OCI-LY7 (cell line): ENCODE data around the gene IPCEF1. TPM values are rescaled to one million over a fixed set of nuclear protein-coding genes. Genes with fewer than 3 reads are reported as not detected.

Experiments used
- BruUV-seq: library from RNA; stranded (reverse); fragments of 400-500 nt; replicated peaks from 2 replicates; lab custom pipeline; 2021; lab: Mats Ljungman, UMichigan
- CTCF ChIA-PET: fragments of 300-600 bp; sonication (Branson Sonifier 250); formaldehyde crosslinking; loops from one replicate; lab custom pipeline; 2022; ENCODE audit warnings: antibody characterized with exemption; ENCODE audit not compliant: unreplicated experiment; lab: Charles Lee
- POLR2A ChIA-PET: fragments of 300-600 bp; sonication (Branson Sonifier 250); formaldehyde crosslinking; loops from one replicate; lab custom pipeline; 2022; ENCODE audit warnings: antibody characterized with exemption; lab: Charles Lee
- DNase-seq: peaks from one replicate; pipeline ENCODE4 v3.0.0-alpha.2; 2015; ENCODE audit warnings: low spot score
- H2AFZ ChIP-seq: fragments of 200-600 bp; sonication (generic), shearing (Covaris generic); 2 replicates; pipeline ENCODE4 v1.6.1; 2014; ENCODE audit warnings: mild to moderate bottlenecking, antibody characterized with exemption, low read length, moderate library complexity
- H3K27ac ChIP-seq: fragments of 200-600 bp; sonication (generic); 2 replicates; pipeline ENCODE4 v1.5.1; 2014; ENCODE audit warnings: mixed run types, low read depth, mild to moderate bottlenecking, moderate library complexity, low read length, inconsistent platforms; ENCODE audit not compliant: poor library complexity, severe bottlenecking
- H3K36me3 ChIP-seq: fragments of 200-600 bp; sonication (generic); 2 replicates; pipeline ENCODE4 v1.6.1; 2014; ENCODE audit warnings: mild to moderate bottlenecking, antibody characterized with exemption, low read length, moderate library complexity, mixed read lengths; ENCODE audit not compliant: insufficient read depth
- H3K4me1 ChIP-seq: fragments of 200-600 bp; sonication (generic); 2 replicates; pipeline ENCODE4 v1.5.1; 2014; ENCODE audit warnings: mild to moderate bottlenecking, low read length; ENCODE audit not compliant: insufficient read depth, poor library complexity, severe bottlenecking
- H3K4me2 ChIP-seq: fragments of 200-600 bp; sonication (generic); 2 replicates; pipeline ENCODE4 v1.6.1; 2014; ENCODE audit warnings: mild to moderate bottlenecking, low read length
- H3K4me3 ChIP-seq: fragments of 200-600 bp; sonication (generic); 2 replicates; pipeline ENCODE4 v1.5.1; 2014; ENCODE audit warnings: mild to moderate bottlenecking, low read depth, low read length; ENCODE audit not compliant: poor library complexity, severe bottlenecking
- H3K79me2 ChIP-seq: fragments of 200-600 bp; sonication (generic); 2 replicates; pipeline ENCODE4 v1.6.1; 2016; ENCODE audit warnings: low read depth, mild to moderate bottlenecking, low read length, moderate library complexity, mixed read lengths; ENCODE audit not compliant: insufficient read depth
- H3K9me2 ChIP-seq: fragments of 200-600 bp; sonication (generic); 2 replicates; pipeline ENCODE4 v1.6.1; 2016; ENCODE audit warnings: mild to moderate bottlenecking, low read length, mixed read lengths; ENCODE audit not compliant: insufficient read depth
- H3K9me3 ChIP-seq: fragments of 200-600 bp; sonication (generic); 2 replicates; pipeline ENCODE4 v1.6.1; 2014; ENCODE audit warnings: mild to moderate bottlenecking, mixed run types, low read length, mixed read lengths
- H4K20me1 ChIP-seq: fragments of 200-600 bp; sonication (generic); 2 replicates; pipeline ENCODE4 v1.6.1; 2014; ENCODE audit warnings: mild to moderate bottlenecking, antibody characterized with exemption, low read length, moderate library complexity, mixed read lengths; ENCODE audit not compliant: insufficient read depth
- EZH2phosphoT487 ChIP-seq: fragments of 200-600 bp; sonication (generic); IDR thresholded peaks from 2 replicates; pipeline ENCODE4 v1.6.1; 2018; ENCODE audit warnings: low read depth, borderline replicate concordance, mild to moderate bottlenecking, mixed run types, antibody characterized with exemption, low read length, moderate library complexity, mixed read lengths
- intact Hi-C: fragments of 100-400 bp; cut with micrococcal nuclease; formaldehyde crosslinking; loops from one replicate; pipeline ENCODE4 v1.10.0; 2022; ENCODE audit not compliant: unreplicated experiment
- total RNA-seq, 2 experiments: library from RNA; depleted of rRNA in 1 of 2; stranded (reverse); fragments of >200 nt in 1 of 2; shearing (Covaris generic) in 1 of 2; gene quantifications; 2 replicates each; pipeline ENCODE4 v1.2.3, GENCODE V29; 2014 to 2022
- TF ChIP-seq, protein P1 (sequence below): fragments of 200-600 bp; sonication (generic); conservative IDR thresholded peaks from 2 replicates; pipeline ENCODE4 v1.5.1; 2014; ENCODE audit warnings: mild to moderate bottlenecking, antibody characterized with exemption, low read length, moderate library complexity, mixed read lengths

Gene IPCEF1
- total RNA-seq, 2 experiments from 2014 or later: not detected

DNA sequence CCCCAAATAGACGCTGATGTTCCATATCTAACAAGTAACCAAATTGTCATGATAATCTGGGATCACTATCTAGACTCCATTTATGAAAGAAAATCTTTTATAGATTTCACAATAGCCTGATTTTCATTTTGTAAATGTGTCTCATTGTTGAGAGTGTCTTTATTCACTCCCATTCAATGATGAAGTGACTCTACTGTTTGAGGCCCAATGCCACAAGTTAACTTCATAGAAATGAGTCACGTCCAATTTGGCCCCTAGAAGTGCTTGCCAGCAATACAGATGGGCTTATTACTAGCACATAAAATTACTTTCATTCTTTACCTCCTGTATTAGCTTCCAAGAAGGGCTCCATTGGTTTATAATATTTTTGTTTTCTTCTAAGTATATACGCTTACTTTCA, 6.3 kb downstream of the IPCEF1 start:
- no peaks in the 10 kb centered on the region for H3K9me2 ChIP-seq
- no peaks in the 10 kb centered on the region for H3K9me3 ChIP-seq
- CTCF ChIA-PET: no interaction called here
- H2AFZ ChIP-seq: no peak overlapping the region
- H4K20me1 ChIP-seq: no peaks in the 10 kb centered on the region
- TF ChIP-seq, protein P1, sequence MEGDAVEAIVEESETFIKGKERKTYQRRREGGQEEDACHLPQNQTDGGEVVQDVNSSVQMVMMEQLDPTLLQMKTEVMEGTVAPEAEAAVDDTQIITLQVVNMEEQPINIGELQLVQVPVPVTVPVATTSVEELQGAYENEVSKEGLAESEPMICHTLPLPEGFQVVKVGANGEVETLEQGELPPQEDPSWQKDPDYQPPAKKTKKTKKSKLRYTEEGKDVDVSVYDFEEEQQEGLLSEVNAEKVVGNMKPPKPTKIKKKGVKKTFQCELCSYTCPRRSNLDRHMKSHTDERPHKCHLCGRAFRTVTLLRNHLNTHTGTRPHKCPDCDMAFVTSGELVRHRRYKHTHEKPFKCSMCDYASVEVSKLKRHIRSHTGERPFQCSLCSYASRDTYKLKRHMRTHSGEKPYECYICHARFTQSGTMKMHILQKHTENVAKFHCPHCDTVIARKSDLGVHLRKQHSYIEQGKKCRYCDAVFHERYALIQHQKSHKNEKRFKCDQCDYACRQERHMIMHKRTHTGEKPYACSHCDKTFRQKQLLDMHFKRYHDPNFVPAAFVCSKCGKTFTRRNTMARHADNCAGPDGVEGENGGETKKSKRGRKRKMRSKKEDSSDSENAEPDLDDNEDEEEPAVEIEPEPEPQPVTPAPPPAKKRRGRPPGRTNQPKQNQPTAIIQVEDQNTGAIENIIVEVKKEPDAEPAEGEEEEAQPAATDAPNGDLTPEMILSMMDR: no peak
- no peak for TF ChIP-seq EZH2phosphoT487
- H3K36me3 ChIP-seq: no peaks in the 10 kb centered on the region
- no peak for DNase-seq
- no peaks in the 10 kb centered on the region for H3K79me2 ChIP-seq
- intact Hi-C loops: no loop called here
- H3K4me2 ChIP-seq: no peak overlapping the region
- POLR2A ChIA-PET: no interaction called here
- no peaks in the 10 kb centered on the region for H3K4me1 ChIP-seq
- no TSS peak for BruUV-seq
- no peak overlapping the region for H3K4me3 ChIP-seq
- H3K27ac ChIP-seq: no peak overlapping the region

- intact Hi-C loops: no loop called here
- Histone ChIP-seq H2AFZ (no peak overlapping the region), H3K79me2 (no peaks in the 10 kb centered on the region), H3K4me1 (no peaks in the 10 kb centered on the region), H3K9me2 (no peaks in the 10 kb centered on the region), H3K9me3 (no peaks in the 10 kb centered on the region), H3K4me3 (no peak overlapping the region), H3K36me3 (no peaks in the 10 kb centered on the region), H3K4me2 (no peak overlapping the region), H4K20me1 (no peaks in the 10 kb centered on the region), H3K27ac (no peak overlapping the region)
- no peak for DNase-seq
- BruUV-seq: no TSS peak
- TF ChIP-seq, protein P1: no peak
- no peak for TF ChIP-seq EZH2phosphoT487
- POLR2A ChIA-PET: no interaction called here
- CTCF ChIA-PET: no interaction called here
These were observed 8.6 kb downstream of the IPCEF1 start for GRCh38 chr6:154347981-154348380.

DNA sequence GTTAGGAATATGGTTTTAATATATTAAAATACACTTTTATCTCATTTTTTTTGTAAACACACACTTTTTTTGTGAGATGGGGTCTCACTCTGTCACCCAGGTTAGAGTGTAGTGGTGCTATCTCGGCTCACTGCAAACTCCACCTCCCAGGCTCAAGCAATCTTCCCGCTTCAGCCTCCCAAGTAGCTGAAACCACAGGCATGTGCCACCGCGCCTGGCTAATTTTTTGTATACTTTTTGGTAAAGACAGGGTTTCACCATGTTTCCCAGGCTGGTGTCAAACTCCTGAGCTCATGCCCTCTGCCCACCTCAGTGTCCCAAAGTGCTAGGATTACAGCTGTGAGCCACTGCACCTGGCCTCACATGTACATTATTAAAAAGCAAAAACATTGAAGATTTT, 10.8 kb downstream of the IPCEF1 start:
- TF ChIP-seq, protein P1: no peak
- TF ChIP-seq EZH2phosphoT487: no peak
- Histone ChIP-seq H3K4me1 (no peaks in the 10 kb centered on the region), H3K9me3 (no peaks in the 10 kb centered on the region), H3K27ac (no peak overlapping the region), H4K20me1 (no peaks in the 10 kb centered on the region), H3K4me3 (no peak overlapping the region), H3K9me2 (no peaks in the 10 kb centered on the region), H2AFZ (no peak overlapping the region), H3K4me2 (no peak overlapping the region), H3K79me2 (no peaks in the 10 kb centered on the region), H3K36me3 (no peaks in the 10 kb centered on the region)
- no peak for DNase-seq
- ChIA-PET POLR2A (interaction anchor here (0.8 kb wide), 1 partner anchor 16 kb away, joined by 4 read pairs; no protein-coding TSS in a partner anchor), CTCF (no interaction called here)
- no TSS peak for BruUV-seq
- intact Hi-C loops: no loop called here
